Activated T-cell treated with anti-CD3 and anti-CD28 coated beads for 1 hour (primary cell): ENCODE measurements around the gene BOLA2B.

Experiments
- DNase-seq: peaks from one replicate; pipeline ENCODE4 v3.0.0-alpha.2; 2020; ENCODE audit warnings: low read depth

Gene BOLA2B

DNA sequence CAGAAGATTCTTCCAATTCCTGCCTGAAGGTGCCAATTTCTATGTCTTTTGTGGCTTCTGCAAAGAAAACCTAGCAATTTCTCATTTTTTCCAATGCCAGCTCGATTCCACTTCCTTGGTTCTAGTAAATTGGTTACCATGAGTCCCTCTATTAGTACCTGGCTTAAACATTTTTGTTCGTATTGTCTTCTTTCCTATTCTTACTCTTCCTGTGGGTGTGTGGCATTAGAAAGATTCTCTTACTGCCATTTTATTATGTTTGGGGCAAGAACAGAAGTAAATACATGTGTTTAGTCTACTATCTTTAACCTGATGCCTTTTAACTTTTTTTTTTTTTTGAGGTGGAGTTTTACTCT is 50.1 kb downstream of the BOLA2B start:
- DNase-seq, result no peak
